Right forelimb (tissue), 1 donor: ENCODE measurements around the gene LAMA4.
"Not testable (repeated sequence)": the region's sequence is repeated elsewhere in the genome, so short reads cannot be mapped to it uniquely, and the experiment has no call there.

Source experiments
- DNase-seq: peaks from one replicate; pipeline ENCODE4 v3.0.0-alpha.2; 2018

LAMA4 gene

GRCh38 chr6:112209131-112209530 is 45.2 kb downstream of the LAMA4 start:
- no peak for DNase-seq

GRCh38 chr6:112207776-112208175 is 46.6 kb downstream of the LAMA4 start:
- DNase-seq, result no peak

GRCh38 chr6:112207131-112207530 is 47.2 kb downstream of the LAMA4 start:
- no peak for DNase-seq

GRCh38 chr6:112206110-112206458 is 48.3 kb downstream of the LAMA4 start:
- no peak for DNase-seq

- no peak for DNase-seq
Observed at GRCh38 chr6:112205427-112206109, 48.8 kb downstream of the LAMA4 start.

GRCh38 chr6:112204350-112204706 is 50.0 kb downstream of the LAMA4 start:
- no peak for DNase-seq

GRCh38 chr6:112203577-112204349 is 50.6 kb downstream of the LAMA4 start:
- no peak for DNase-seq

- DNase-seq, result no peak
Observed at GRCh38 chr6:112202639-112203341, 51.6 kb downstream of the LAMA4 start.

GRCh38 chr6:112200185-112200914 is 54.0 kb downstream of the LAMA4 start:
- not testable (repeated sequence) for DNase-seq

- DNase-seq, result no peak
Observed at GRCh38 chr6:112199001-112199403, 55.4 kb downstream of the LAMA4 start.

- DNase-seq, result no peak
Observed at GRCh38 chr6:112198582-112198981, 55.8 kb downstream of the LAMA4 start.

- DNase-seq, result no peak
Observed at GRCh38 chr6:112197636-112198035, 56.7 kb downstream of the LAMA4 start.

GRCh38 chr6:112196306-112196705 is 58.1 kb downstream of the LAMA4 start:
- DNase-seq, result no peak

GRCh38 chr6:112195166-112195565 is 59.2 kb downstream of the LAMA4 start:
- no peak for DNase-seq

GRCh38 chr6:112194511-112194910 is 59.9 kb downstream of the LAMA4 start:
- no peak for DNase-seq

GRCh38 chr6:112193535-112194051 is 60.8 kb downstream of the LAMA4 start:
- DNase-seq, result no peak

- no peak for DNase-seq
Observed at GRCh38 chr6:112193117-112193516, 61.2 kb downstream of the LAMA4 start.

- DNase-seq, result no peak
Observed at GRCh38 chr6:112191509-112192020, 62.8 kb downstream of the LAMA4 start.

GRCh38 chr6:112190164-112190563 is 64.2 kb downstream of the LAMA4 start:
- no peak for DNase-seq

GRCh38 chr6:112189494-112189893 is 64.9 kb downstream of the LAMA4 start:
- DNase-seq, result peak; percentile 76

- no peak for DNase-seq
Observed at GRCh38 chr6:112188906-112189305, 65.5 kb downstream of the LAMA4 start.

GRCh38 chr6:112187736-112188135 is 66.6 kb downstream of the LAMA4 start:
- no peak for DNase-seq

- DNase-seq, result no peak
Observed at GRCh38 chr6:112184951-112185350, 69.4 kb downstream of the LAMA4 start.
